Measurements from ENCODE around the gene DPH6.
"Not testable (repeated sequence)": the region's sequence is repeated elsewhere in the genome, so short reads cannot be mapped to it uniquely, and the experiment has no call there.

DPH6 gene

DNA sequence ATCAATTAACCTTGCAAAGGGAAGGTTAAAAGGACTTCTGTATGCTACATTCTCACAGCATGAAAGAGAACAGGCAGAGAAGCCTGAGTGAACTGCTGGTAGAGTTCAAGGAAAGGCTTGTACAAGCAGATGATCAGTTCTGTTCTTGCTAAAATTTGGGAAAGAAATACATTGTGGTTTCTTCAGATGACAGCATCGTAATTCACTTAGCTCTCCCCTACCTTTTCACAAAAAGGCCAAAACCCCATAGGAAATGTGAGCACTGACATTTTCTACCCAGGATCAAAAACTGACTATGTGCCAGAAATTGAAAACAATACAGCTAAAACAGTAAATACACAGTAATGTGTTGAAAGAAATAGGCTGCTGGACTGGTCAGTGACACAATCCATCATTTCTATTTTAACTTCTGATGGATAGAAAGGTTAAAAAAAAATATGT, 216.4 kb downstream of the DPH6 start:
- DNase-seq (ENCODE audit: low read depth): no peak

- DNase-seq (ENCODE audit: low read depth): not testable (repeated sequence)
Observed at GRCh38 chr15:35328836-35329235, 217.1 kb downstream of the DPH6 start.

DNA sequence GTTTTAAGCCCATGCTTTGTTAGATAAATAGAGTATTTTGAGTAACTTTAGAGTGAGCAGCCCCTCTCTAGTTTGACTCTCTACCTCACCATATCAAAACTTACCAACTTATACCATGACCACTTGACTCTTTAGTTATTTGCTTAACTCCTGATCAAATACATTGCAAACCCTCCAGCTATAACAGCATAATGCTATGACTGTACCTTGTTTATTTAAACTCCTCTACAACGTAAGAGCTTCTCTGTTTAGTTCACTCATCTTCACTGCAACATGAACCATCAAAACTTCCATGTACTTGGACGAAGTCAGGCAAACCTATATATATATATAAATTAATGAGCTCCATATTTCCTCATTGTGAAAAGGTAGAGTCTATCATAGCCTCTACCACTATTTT, 218.2 kb downstream of the DPH6 start:
- DNase-seq (ENCODE audit: low read depth): no peak

- DNase-seq (ENCODE audit: low read depth): no peak
Observed at GRCh38 chr15:35325374-35325941, 220.5 kb downstream of the DPH6 start.

GRCh38 chr15:35323141-35323540, 222.8 kb downstream of the DPH6 start:
- no peak for DNase-seq (ENCODE audit: low read depth)

DNA sequence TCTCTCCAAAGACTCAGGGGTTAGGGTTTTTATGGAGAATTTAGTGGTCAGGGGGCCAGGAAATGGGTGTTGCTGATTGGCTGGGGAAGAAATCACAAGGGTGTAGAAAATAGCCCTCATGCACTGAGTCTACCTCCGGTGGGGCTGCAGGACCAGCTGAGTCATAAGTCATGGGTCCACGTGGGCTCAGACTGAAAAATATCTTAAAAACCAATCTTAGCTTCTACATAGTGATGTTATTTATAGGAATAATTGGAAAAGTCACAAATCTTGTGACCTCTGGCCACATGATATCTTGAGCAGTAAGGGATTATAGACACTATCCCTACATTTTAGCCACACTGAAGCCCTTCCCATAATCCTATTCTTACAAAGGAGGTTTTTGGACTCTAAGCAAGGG, 224.0 kb downstream of the DPH6 start:
- no peak for DNase-seq (ENCODE audit: low read depth)

GRCh38 chr15:35320911-35321310, 225.1 kb downstream of the DPH6 start:
- DNase-seq (ENCODE audit: low read depth): no peak
